ENCODE results near the gene KBTBD6. TPM values are rescaled to one million over a fixed set of nuclear protein-coding genes. Genes with fewer than 3 reads are reported as not detected.
"Not testable (repeated sequence)": the region's sequence is repeated elsewhere in the genome, so short reads cannot be mapped to it uniquely, and the experiment has no call there.

KBTBD6 gene
- total RNA-seq, 4 donors from 2014 or later = 4.6 to 9.1 (median 7.5) TPM

DNA sequence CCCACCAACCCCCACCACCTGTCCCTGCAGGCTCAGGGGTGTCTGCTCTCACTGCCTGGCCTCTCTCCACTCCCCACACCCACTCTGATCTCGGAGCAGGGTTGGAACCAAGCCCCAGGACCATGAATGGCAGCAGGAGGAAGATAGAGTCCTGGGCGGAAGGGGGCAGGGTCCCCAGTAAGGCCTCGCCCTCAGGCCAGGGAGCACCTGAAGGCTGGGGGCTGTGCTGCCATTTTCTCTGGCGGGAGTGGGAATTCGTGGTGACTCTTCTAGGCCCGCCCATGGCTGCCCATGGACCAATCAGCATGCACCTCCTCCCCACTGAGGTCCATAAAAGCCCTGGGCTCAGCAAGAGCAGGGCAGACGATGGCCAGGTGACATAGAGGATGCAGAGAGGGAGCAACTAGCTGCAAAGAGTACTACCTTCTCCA lies 25.0 kb downstream of the KBTBD6 start:
- Histone ChIP-seq H3K4me1 (no peaks in the 10 kb centered on the region), H3K4me3 (no peak overlapping the region), H3K9me3 (peaks cover 0 to 5% (median 0%) of the 10 kb centered on the region in 4 donors), H3K27ac (replicated peaks in 1 of 4) (no peak overlapping the region), H3K27me3 (no peaks in the 10 kb centered on the region), H3K36me3 (no peaks in the 10 kb centered on the region)
- intact Hi-C loops (cut with DNase I) = no loop called here
- 96% methylated on average over 5 of the region's 7 CpGs for WGBS
- TF ChIP-seq EP300 (IDR thresholded peaks at IDR 0.05) (no peak), POLR2A (IDR thresholded peaks at IDR 0.05; ENCODE audit: low read depth) (no peak), POLR2AphosphoS5 (IDR thresholded peaks at IDR 0.05) (no peak)
- TF ChIP-seq, protein P1, sequence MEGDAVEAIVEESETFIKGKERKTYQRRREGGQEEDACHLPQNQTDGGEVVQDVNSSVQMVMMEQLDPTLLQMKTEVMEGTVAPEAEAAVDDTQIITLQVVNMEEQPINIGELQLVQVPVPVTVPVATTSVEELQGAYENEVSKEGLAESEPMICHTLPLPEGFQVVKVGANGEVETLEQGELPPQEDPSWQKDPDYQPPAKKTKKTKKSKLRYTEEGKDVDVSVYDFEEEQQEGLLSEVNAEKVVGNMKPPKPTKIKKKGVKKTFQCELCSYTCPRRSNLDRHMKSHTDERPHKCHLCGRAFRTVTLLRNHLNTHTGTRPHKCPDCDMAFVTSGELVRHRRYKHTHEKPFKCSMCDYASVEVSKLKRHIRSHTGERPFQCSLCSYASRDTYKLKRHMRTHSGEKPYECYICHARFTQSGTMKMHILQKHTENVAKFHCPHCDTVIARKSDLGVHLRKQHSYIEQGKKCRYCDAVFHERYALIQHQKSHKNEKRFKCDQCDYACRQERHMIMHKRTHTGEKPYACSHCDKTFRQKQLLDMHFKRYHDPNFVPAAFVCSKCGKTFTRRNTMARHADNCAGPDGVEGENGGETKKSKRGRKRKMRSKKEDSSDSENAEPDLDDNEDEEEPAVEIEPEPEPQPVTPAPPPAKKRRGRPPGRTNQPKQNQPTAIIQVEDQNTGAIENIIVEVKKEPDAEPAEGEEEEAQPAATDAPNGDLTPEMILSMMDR (IDR thresholded peaks at IDR 0.05) = no peak
- no peak for DNase-seq (ENCODE audit: extremely low spot score)

DNA sequence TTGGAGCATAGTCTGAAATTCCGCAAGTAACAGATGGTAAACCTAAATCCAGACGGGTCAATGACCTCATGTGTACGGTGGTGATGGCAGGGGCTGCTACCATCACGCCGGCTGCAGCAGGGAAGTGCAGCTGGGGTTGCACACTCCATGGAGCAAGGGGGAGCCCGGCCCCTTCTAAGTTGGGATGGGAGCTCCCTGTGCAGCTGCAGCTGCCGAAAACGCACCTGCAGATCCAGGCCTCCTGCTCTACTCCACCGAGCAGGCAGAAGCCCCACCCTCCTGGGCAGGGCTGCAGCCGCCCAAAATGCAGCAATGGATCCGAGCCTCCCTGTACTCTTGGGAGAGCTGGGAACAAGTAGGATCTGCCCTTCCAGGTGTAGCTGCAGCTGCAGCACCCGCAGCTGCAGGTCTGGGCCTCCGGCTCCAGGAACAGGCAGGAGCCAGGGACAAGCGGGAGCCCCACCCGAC lies 25.5 kb downstream of the KBTBD6 start:
- intact Hi-C loops (cut with DNase I) = no loop called here

DNA sequence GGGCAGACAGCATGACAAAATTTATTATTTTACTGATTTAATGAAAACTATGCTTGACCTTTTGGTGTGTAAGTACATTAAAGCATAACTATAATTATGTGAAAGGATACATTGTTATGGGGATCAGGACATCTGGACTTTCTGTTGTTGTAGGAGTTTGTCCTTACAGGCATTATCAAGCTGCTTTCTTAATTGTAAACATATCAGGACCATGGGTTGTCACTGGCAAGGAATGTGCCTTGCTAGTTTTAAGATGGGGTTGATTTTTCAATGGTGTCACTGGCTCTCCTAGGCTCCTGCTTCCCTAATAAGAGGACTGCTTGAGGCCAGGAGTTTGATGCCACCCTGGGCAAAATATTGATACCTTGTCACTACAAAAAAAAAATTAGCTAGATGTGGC lies 32.6 kb downstream of the KBTBD6 start:
- H3K4me1 ChIP-seq = no peaks in the 10 kb centered on the region
- no peaks in the 10 kb centered on the region for H3K9me3 ChIP-seq
- DNase-seq (ENCODE audit: extremely low spot score) = no peak
- H3K4me3 ChIP-seq = no peak overlapping the region
- H3K27ac ChIP-seq (replicated peaks in 1 of 4) = no peak overlapping the region
- no peaks in the 10 kb centered on the region for H3K36me3 ChIP-seq
- H3K27me3 ChIP-seq = no peaks in the 10 kb centered on the region
- TF ChIP-seq POLR2AphosphoS5 (IDR thresholded peaks at IDR 0.05) (no peak), POLR2A (IDR thresholded peaks at IDR 0.05; ENCODE audit: low read depth) (no peak), EP300 (IDR thresholded peaks at IDR 0.05) (no peak)
- intact Hi-C loops (cut with DNase I) = no loop called here

More for the DNA sequence above, 25.5 kb downstream of the KBTBD6 start:
- Histone ChIP-seq H3K9me3 (peaks cover 0 to under 1% (median 0%) of the 10 kb centered on the region in 4 donors), H3K27me3 (no peaks in the 10 kb centered on the region), H3K4me1 (no peaks in the 10 kb centered on the region), H3K36me3 (no peaks in the 10 kb centered on the region), H3K4me3 (no peak overlapping the region), H3K27ac (replicated peaks in 1 of 4) (no peak overlapping the region)
- no peak for DNase-seq (ENCODE audit: extremely low spot score)
- 89% methylated on average over 12 of the region's 15 CpGs for whole genome bisulfite sequencing
- TF ChIP-seq EP300 (IDR thresholded peaks at IDR 0.05) (no peak), POLR2A (IDR thresholded peaks at IDR 0.05; ENCODE audit: low read depth) (no peak)

DNA sequence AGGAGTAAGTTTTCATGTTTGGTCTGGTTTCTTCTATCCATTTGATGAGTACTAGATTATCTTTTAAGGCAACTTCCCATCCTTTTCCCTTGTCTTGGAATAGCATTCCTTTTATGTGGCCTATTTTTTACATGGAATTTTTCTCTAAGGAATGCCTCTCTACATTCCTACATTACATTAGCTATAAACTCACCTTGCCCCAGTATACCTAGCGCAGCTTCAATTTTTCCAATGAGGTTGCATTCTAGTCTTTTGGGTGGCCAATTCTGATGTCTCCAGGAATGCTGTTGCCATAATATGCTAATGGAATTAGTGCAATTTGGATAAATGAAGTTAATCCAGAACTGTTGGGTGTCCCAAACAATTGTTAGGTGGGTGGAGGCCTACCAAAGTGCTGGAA lies 33.8 kb downstream of the KBTBD6 start:
- no peak overlapping the region for H3K4me3 ChIP-seq
- no peaks in the 10 kb centered on the region for H3K36me3 ChIP-seq
- 100% methylated on average over 1 of the region's 1 CpG for WGBS
- no peak overlapping the region for H3K27ac ChIP-seq (replicated peaks in 1 of 4)
- no peak for DNase-seq (ENCODE audit: extremely low spot score)
- no peaks in the 10 kb centered on the region for H3K9me3 ChIP-seq
- intact Hi-C loops (cut with DNase I) = no loop called here
- no peaks in the 10 kb centered on the region for H3K4me1 ChIP-seq
- TF ChIP-seq, protein P1 (IDR thresholded peaks at IDR 0.05) = no peak
- TF ChIP-seq POLR2AphosphoS5 (IDR thresholded peaks at IDR 0.05) = no peak
- TF ChIP-seq EP300 (IDR thresholded peaks at IDR 0.05) = no peak
- no peak for TF ChIP-seq POLR2A (IDR thresholded peaks at IDR 0.05; ENCODE audit: low read depth)
- H3K27me3 ChIP-seq = no peaks in the 10 kb centered on the region

DNA sequence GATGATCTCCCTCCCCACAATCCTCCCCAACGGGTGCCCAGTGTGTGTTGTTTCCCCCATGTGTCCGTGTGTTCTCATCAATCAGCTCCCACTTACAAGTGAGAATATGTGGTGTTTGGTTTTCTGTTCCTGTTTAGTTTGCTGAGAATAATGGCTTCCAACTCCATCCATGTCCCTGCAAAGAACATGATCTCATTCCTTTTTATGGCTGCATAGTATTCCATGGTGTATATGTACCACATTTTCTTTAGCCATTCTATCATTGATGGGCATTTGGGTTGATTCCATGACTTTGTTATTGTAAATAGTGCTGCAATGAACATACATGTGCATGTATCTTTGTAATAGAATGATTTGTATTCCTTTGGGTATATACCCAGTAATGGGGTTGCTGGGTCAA lies 36.9 kb downstream of the KBTBD6 start:
- 87% methylated on average over 2 of the region's 2 CpGs for WGBS
- H3K4me1 ChIP-seq; H3K36me3 ChIP-seq; intact Hi-C loops (cut with DNase I); H3K9me3 ChIP-seq; DNase-seq (ENCODE audit: extremely low spot score); H3K27ac ChIP-seq (replicated peaks in 1 of 4); H3K27me3 ChIP-seq; H3K4me3 ChIP-seq: not testable (repeated sequence)

DNA sequence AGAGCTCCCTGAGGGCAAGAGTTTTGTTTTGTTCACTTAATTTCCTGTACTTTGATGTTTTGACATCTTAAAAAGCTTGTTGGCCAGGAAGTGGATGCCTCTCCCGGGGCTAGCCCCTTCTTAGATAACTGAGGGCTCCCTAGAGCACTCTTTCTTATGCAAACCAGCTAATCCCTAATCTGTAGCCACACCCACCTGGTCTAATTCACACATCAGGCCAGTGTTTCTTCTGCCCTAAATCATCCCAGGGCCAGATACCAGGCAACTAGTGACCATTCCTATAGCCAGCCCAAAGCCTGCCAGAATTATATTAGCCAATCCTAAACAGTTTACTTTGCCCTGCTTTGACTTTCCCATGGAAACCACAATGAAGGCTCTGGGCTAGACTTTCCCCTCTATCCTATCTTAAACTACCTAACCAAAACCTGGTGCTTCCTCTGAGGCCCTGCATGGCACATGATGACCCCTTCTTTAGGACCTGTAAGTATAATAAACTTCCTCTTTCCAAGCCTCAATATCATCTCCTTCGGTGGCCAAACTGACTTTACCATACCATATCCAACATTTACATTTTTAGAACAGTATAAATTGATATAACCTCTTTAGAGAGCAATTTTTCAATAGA lies 46.5 kb downstream of the KBTBD6 start:
- WGBS = 82% methylated on average over 2 of the region's 2 CpGs
- no peak overlapping the region for H3K27ac ChIP-seq (replicated peaks in 1 of 4)
- no peaks in the 10 kb centered on the region for H3K4me1 ChIP-seq
- no peaks in the 10 kb centered on the region for H3K9me3 ChIP-seq
- no peaks in the 10 kb centered on the region for H3K27me3 ChIP-seq
- TF ChIP-seq, protein P1 (IDR thresholded peaks at IDR 0.05) = no peak
- no peak for TF ChIP-seq POLR2AphosphoS5 (IDR thresholded peaks at IDR 0.05)
- TF ChIP-seq POLR2A (IDR thresholded peaks at IDR 0.05; ENCODE audit: low read depth) = no peak
- TF ChIP-seq EP300 (IDR thresholded peaks at IDR 0.05) = no peak
- peaks cover 9 to 40% (median 27%) of the 10 kb centered on the region in 4 donors for H3K36me3 ChIP-seq
- no peak for DNase-seq (ENCODE audit: extremely low spot score)
- no peak overlapping the region for H3K4me3 ChIP-seq
- intact Hi-C loops (cut with DNase I) = no loop called here
